Amniotic stem cell (primary cell): ENCODE measurements around the gene STIM1.

Experiments used
- DNase-seq: peaks from one replicate; lab custom pipeline; 2025; lab: John Stamatoyannopoulos, UW

STIM1 gene

DNA sequence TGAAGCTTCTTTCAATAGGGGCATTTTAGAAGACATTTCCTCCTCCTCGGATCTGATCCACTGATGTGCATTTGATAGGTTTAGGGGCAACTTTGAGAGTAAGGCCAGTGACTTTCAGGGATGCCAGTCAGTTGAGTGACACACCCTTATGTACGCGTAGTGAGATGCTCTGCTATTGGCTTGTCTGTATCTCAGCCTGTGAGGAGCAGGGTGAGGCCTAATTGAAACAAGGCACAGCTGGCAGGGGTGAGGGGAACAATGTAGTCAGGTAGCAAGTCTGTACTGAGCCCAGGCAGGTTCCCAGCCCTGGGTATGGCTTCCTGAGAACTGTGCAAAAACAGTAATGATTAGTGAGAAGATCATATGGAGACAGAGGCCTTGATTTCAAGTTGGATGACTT lies 61.5 kb downstream of the STIM1 start:
- no peak for DNase-seq

DNA sequence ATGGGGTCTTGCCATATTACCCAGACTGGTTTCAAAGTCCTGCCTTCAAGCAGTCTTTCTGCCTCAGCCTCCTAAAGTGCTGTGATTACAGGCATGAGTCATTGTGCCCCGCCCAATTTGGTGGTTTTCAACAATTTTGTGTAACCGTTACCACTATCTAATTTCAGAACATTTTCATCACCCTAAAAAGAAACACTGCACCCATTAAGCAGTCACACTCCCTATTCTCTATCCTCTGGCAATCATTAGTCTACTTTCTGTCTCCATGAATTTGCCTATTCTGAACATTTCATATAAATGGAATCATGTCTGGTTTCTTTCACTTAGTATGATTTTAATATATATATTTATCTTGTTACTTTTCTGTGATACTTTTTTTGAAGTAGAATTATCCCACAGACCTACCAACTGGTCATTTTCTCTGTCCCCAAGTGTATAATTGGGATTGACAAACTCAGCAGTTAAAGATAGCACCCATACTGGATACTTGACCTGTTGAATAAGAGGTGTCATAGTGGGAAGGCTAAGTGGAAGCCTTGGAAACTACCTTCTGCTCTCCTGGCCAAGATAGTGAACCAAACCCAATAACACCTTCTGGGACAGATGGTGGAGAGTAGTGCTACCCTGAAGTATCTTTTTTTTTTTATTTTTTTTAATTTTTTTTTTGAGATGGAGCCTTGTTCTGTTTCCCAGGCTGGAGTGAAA lies 64.8 kb downstream of the STIM1 start:
- DNase-seq: no peak

- no peak for DNase-seq
Measured at GRCh38 chr11:3922056-3922455, 66.6 kb downstream of the STIM1 start.

- DNase-seq: no peak
Measured at GRCh38 chr11:3925513-3925912, 70.0 kb downstream of the STIM1 start.

DNA sequence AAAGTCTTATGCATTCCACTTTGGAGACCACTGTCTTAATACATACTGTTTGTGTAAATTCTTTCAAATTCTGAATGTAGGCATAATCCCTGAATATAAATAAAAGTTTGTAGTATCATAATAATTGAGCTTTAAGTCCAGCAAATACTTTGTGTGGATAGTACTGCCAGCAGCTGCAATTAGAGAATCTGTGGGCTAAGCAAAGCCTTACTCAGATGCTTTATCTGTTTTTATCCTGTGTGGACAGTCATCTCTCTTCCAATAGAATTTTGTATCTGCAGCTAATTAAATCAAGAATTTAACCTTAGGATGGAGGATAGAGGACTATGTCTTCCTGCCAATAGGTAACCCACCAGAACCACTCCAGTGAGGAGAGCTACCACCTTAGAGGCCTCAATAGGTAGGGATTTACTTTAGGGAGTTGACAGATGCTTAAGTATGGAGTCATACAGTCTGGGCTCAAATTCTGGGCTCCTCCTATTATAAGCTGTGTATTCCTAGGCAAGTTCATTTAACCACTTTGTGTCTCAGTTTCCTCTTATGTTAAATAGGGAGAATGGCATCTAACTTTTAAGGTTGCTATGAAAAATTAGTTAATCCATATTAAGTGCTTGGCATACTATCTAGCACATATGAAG lies 71.1 kb downstream of the STIM1 start:
- no peak for DNase-seq

DNA sequence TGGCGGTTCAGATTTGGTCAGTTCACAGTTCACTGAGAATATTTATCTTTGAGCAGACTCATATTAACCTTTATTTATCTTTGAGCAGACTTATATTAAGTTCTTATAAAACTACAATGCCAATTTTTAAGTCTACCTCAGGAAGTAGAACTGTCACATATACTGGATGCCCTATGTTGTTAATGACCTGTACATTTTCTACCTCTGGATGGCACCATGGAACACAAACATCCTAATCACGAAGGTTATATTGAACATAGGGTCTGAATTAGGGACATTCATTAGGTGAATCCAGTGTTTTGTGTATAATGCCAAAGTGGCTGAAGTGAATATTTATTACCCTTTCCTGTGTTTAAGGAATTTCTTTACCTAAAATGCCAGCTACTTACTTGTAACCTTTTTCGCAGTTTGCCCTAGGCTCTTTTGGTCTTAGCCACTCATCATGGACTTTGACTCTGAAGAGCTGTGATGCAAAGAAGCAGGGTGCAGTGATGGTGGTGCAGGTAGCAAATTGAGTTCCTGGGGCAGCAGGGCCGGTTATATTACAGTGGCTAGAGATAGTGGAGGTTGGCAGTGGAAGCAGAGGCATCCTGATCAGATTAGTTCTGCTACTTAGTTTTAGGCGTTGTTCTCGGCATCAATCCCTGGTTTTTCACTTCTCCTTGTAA lies 71.8 kb downstream of the STIM1 start:
- DNase-seq: no peak

GRCh38 chr11:3929232-3929631 lies 73.8 kb downstream of the STIM1 start:
- no peak for DNase-seq

DNA sequence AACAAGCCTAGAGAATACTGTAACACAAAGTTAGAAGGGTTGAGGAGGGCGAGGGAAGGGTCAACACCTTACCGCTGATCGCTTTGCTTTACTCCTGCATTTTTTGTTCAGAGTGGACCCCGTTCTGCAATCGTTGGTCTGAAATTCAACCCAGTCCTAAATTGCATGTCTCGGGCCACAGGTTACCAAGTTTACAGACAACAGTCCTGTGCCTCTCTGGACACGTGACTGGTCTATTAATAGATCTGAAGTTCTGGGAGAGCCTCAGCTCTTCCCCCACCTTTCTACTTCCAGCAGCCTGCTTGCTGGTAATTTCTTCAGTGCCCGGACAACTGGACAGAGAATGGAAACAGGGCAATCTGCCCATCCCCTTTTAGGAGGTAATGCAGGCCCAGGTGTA lies 74.2 kb downstream of the STIM1 start:
- no peak for DNase-seq

DNA sequence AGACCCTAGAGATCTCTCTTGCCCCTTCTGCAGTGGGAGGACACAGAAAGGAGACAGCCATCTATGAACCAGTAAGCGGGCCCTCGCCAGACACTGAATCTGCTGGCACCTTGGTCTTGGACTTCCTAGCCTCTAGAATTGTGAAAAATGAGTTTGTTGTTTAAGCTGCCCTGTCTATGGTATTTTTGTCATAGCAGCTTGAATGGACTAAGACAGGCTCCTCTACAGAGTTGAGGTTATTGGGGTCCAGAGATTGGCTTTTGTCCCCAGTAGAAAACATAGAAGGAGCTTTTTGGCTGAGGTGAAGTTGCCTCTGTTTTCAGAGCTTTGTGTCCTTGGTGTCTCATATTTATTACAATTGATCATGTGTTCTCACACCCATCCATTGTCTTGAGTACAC lies 77.2 kb downstream of the STIM1 start:
- DNase-seq: no peak

DNA sequence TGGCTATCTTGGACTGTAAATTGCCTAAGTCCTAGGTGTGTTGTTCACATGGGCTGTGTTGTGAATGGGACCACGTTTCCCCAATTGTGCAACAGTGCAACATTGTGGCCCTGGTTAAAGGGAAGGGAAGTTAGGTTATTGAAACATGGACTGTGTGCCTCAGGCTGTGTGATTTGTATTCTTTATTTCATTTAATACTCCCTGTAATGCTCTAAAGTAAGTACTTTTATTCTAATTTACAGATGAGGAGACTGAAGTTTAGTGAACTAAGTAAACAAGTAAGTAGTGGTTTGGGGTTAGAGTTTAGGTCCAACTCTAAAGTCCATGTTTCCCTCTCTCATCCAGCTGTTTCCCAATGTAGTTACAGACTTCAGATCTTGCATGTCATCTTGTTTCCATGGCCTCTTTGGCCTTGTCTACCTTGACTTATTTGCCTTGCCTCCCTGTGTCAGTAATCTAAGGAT lies 77.7 kb downstream of the STIM1 start:
- no peak for DNase-seq

- DNase-seq: no peak
Measured at GRCh38 chr11:3934658-3935057, 79.2 kb downstream of the STIM1 start.

GRCh38 chr11:3936517-3936916 lies 81.1 kb downstream of the STIM1 start:
- DNase-seq: no peak

GRCh38 chr11:3939211-3939610 lies 83.7 kb downstream of the STIM1 start:
- peak; percentile 58 for DNase-seq

DNA sequence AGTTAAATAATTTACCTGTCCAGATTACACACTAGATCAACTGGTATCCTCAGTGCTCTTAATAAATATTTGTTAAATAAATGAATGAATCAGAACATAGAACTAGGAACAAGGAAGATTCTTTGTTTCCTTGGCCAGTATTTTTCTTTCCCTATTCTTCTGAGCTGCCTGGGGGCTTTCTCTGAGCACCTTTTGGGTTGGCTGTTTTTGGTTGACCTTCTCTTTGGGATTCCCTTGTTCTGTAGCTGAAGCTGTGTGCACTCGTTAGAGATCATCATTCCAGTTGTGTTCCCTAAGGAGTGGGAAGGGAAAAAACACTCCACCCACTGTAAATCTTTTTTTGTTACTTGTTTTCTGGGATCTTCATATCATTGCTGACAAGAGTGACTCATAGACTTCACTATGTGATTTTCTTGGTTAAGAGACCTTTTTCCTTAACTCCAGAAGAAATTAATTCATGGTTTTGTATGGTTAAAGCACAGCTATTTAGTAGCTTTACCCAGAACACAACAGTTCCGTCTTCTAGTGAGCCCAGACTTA lies 84.3 kb downstream of the STIM1 start:
- DNase-seq: no peak

GRCh38 chr11:3942160-3942955 lies 86.9 kb downstream of the STIM1 start:
- DNase-seq: no peak

DNA sequence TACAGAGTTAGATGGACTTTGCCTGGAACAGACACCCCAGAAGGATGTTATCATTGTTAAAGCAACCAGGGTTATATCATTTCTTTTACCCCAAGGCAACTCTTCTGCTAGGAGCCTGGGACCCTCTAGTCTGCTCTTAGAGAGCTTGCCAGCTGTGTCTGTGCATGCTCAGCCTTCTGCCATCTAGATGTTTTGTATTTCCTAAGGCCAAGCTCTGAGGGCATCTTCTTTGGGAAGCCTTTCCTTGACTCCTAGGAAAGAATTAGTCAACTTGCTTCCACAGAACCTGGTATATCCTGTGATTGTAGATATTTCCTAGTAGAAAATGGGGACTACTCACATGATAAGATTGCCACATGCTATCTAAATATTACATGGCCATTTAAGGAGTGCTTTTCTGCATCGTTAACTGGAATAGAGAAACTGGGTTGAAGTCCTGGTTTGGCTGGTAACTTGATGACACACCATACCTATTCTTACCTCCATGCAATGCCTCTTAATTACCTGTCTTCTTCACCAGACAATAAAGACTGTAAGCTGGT lies 87.6 kb downstream of the STIM1 start:
- DNase-seq: no peak

DNA sequence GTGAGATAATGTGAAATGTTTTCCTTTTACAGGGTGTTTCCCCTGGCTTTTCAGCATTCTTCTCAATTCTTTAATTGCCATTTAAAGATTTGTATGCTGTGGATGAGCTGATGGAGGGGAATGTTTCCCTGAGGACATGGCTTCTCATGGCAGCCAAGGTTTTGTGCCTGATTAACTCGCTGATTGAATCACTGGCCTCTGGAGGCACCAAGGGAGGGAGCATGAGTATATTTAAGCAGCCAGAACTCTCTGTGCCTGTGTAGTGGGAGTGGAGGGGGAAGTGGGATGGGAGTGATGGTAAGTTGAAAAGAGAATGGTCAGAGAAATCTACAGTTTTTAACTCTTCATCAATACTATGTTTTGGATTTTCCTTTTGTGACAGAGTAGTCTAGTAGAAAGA lies 88.7 kb downstream of the STIM1 start:
- no peak for DNase-seq

DNA sequence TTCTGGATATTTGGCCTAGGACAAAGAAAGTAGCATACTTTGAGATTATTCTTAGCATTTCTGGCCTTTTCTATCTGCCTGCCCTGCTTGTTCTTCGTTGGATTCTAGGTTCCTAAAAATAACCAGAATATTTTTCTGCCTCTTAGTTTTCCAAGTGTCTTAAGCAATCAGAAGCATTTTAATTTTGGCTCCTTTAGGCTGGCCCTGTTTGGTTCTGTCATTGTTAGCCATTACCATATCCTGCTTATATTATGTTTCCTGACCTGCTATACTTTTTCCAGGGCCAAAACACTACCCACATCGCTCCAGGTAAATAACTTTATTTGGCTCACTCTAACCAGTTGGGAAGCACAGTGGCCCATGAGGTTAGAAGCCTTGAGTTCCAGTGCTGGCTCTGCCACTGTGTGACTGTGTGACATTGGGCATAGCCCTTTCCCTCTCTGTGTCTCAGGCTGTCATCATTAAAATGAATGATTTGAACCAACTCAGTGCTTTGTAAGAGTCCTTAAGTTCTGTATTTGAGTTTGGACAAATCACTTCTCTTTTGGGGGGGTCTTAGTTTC lies 91.1 kb downstream of the STIM1 start:
- no peak for DNase-seq

DNA sequence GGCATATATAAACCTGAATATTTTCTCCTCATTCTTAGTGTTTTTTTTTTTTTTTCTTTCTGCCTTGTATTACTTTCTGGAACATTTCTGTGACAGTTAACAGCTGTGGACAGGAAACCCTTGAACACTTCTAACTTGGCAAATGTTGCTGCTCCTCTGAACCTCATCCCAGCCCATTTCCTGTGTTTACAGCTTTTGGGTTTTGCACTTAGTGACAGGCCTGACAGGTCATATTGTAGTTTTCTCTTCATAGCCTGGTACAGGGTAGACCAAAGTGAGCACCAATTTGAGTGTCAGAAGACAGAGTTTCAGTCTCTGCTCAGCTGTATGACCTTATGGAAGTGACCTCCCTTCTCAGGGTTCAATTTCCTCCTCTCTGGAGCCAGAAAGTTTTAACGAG lies 91.6 kb downstream of the STIM1 start:
- no peak for DNase-seq

GRCh38 chr11:3949125-3949524 lies 93.7 kb downstream of the STIM1 start:
- DNase-seq: no peak

DNA sequence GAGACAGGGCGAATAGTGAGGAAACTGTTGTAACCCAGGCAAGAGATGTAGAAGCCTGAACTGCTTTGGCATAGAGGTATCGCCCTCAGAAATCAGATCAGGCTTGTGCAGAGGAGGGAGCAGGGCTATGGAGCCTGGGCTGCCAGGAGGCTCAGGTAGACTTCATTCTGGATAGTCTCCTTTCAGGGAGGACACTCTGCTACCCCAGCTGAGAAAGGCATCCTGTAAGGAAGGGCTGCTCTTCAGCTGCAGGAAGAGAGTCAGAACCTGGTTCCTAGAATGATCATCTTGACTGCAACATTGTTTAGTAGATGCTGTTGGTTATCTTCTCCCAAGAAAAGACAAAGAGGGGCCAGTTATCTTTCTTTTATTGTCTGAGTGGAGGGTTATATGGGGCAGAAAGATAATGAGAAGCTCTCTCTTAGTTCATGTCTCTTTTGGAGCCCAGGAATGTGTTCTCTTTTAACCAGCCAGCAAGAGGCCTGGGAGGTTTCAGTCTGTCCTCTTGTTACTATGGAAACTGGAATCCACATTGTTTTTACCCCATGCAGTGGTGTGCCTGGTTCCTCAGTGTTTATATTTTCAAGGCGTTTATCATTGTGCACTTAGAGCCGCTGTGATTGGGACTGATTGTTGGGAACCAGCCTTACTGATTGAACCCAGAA lies 95.7 kb downstream of the STIM1 start:
- no peak for DNase-seq
